Endodermal cell (in vitro differentiated cells): ENCODE measurements around the gene HAUS7. TPM values are rescaled to one million over a fixed set of nuclear protein-coding genes. Genes with fewer than 3 reads are reported as not detected.

ENCODE experiments used
- DNase-seq: peaks from one replicate; pipeline ENCODE4 v3.0.0-alpha.2; 2017
- H3K27ac ChIP-seq: 2 replicates; pipeline ENCODE4 v1.5.1; 2013; ENCODE audit warnings: mild to moderate bottlenecking, low read depth, low read length, moderate library complexity
- H3K27me3 ChIP-seq: 2 replicates; pipeline ENCODE4 v1.6.1; 2013; ENCODE audit warnings: mild to moderate bottlenecking, low read length, moderate library complexity; ENCODE audit not compliant: insufficient read depth, control insufficient read depth, poor library complexity, severe bottlenecking
- H3K36me3 ChIP-seq: 2 replicates; pipeline ENCODE4 v1.7.0; 2013; ENCODE audit warnings: mild to moderate bottlenecking, low read length, moderate library complexity; ENCODE audit not compliant: control insufficient read depth, insufficient read depth
- H3K4me1 ChIP-seq: one replicate; pipeline ENCODE4 v1.7.0; 2013; ENCODE audit warnings: low read length; ENCODE audit not compliant: control insufficient read depth, insufficient read depth
- H3K4me3 ChIP-seq: 2 replicates; pipeline ENCODE4 v1.5.1; 2013; ENCODE audit warnings: mild to moderate bottlenecking, low read length, moderate library complexity
- H3K9ac ChIP-seq: 2 replicates; pipeline ENCODE4 v1.6.1; 2013; ENCODE audit warnings: mild to moderate bottlenecking, low read length, moderate library complexity; ENCODE audit not compliant: poor library complexity, severe bottlenecking; ENCODE audit errors: extremely low read depth
- H3K9me3 ChIP-seq: 2 replicates; pipeline ENCODE4 v1.6.1; 2013; ENCODE audit warnings: mild to moderate bottlenecking, low read length, moderate library complexity; ENCODE audit not compliant: control insufficient read depth
- H3K27ac Mint-ChIP-seq: 2 replicates; pipeline ENCODE4 v1.8.0; 2020; ENCODE audit warnings: mixed read lengths
- H3K27me3 Mint-ChIP-seq: 2 replicates; pipeline ENCODE4 v1.8.0; 2021; ENCODE audit warnings: mild to moderate bottlenecking, mixed read lengths; ENCODE audit not compliant: insufficient read depth
- H3K36me3 Mint-ChIP-seq: 2 replicates; pipeline ENCODE4 v1.8.0; 2020; ENCODE audit warnings: low read depth, mixed read lengths
- H3K4me1 Mint-ChIP-seq: 2 replicates; pipeline ENCODE4 v1.8.0; 2020; ENCODE audit warnings: mixed read lengths
- H3K4me3 Mint-ChIP-seq: 2 replicates; pipeline ENCODE4 v1.8.0; 2020; ENCODE audit warnings: mild to moderate bottlenecking, moderate library complexity, mixed read lengths
- H3K9me3 Mint-ChIP-seq: 2 replicates; pipeline ENCODE4 v1.8.0; 2020; ENCODE audit warnings: mild to moderate bottlenecking, mixed read lengths
- CTCF ChIP-seq: fragments of 200-600 bp; sonication (generic); conservative IDR thresholded peaks from 2 replicates; pipeline ENCODE4 v1.5.0; 2021; ENCODE audit warnings: antibody characterized with exemption, mild to moderate bottlenecking
- WGBS, 2 experiments: methylation state at CpG; one replicate each; pipeline versions ENCODE4 v1.1.5 to v1.1.7; 2013; ENCODE audit warnings: missing lambda C conversion rate in 2 of 2, mixed read lengths in 1 of 2; ENCODE audit not compliant: insufficient coverage in 1 of 2, insufficient read length in 1 of 2; 5-methylcytosine and 5-hydroxymethylcytosine counted together
- total RNA-seq, 2 donors: library from RNA; stranded (reverse); fragmentation: NEBNext Ultra II Directional in 1 of 2; extraction: Animal tissue kit (Norgen Biotek cat#: 25700) in 1 of 2; gene quantifications; 2 replicates in 1 of 2; 3 replicates in 1 of 2; pipeline ENCODE4 v1.2.1, GENCODE V29; 2021

Gene HAUS7
- total RNA-seq, 2 donors from 2014 or later, result 28.7 to 30.9 TPM

GRCh38 chrX:153491918-153492317 lies 21.5 kb upstream of the HAUS7 start:
- no peak for TF ChIP-seq CTCF
- Mint-ChIP-seq H3K36me3 (no peaks in the 10 kb centered on the region), H3K4me1 (no peaks in the 10 kb centered on the region), H3K4me3 (no peak overlapping the region), H3K27me3 (no peaks in the 10 kb centered on the region), H3K9me3 (peaks cover 48% of the 10 kb centered on the region), H3K27ac (no peak overlapping the region)
- Histone ChIP-seq H3K4me3 (no peak overlapping the region), H3K27me3 (no peaks in the 10 kb centered on the region), H3K4me1 (no peaks in the 10 kb centered on the region), H3K27ac (no peak overlapping the region), H3K9me3 (no peaks in the 10 kb centered on the region), H3K36me3 (no peaks in the 10 kb centered on the region), H3K9ac (no peak overlapping the region)
- WGBS, 2 experiments, result 37 to 70% methylated on average over 2 to 11 of the region's 11 CpGs
- no peak for DNase-seq

GRCh38 chrX:153491351-153491914 lies 21.1 kb upstream of the HAUS7 start:
- H3K9me3 ChIP-seq, result no peaks in the 10 kb centered on the region
- TF ChIP-seq CTCF, result no peak
- no peak overlapping the region for H3K4me3 Mint-ChIP-seq
- H3K9ac ChIP-seq, result no peak overlapping the region
- H3K27me3 ChIP-seq, result no peaks in the 10 kb centered on the region
- no peak overlapping the region for H3K27ac ChIP-seq
- no peaks in the 10 kb centered on the region for H3K36me3 Mint-ChIP-seq
- H3K4me1 ChIP-seq, result no peaks in the 10 kb centered on the region
- no peaks in the 10 kb centered on the region for H3K36me3 ChIP-seq
- H3K27me3 Mint-ChIP-seq, result peaks cover 1% of the 10 kb centered on the region
- DNase-seq, result peak; percentile 56
- WGBS, 2 experiments, result 73 to 100% methylated on average over 1 to 10 of the region's 10 CpGs
- H3K4me1 Mint-ChIP-seq, result no peaks in the 10 kb centered on the region
- H3K27ac Mint-ChIP-seq, result no peak overlapping the region
- peaks cover 52% of the 10 kb centered on the region for H3K9me3 Mint-ChIP-seq
- H3K4me3 ChIP-seq, result no peak overlapping the region

GRCh38 chrX:153490217-153490930 lies 20.0 kb upstream of the HAUS7 start:
- H3K4me1 ChIP-seq, result no peaks in the 10 kb centered on the region
- no peaks in the 10 kb centered on the region for H3K9me3 ChIP-seq
- Mint-ChIP-seq H3K9me3 (peaks cover 58% of the 10 kb centered on the region), H3K4me1 (no peaks in the 10 kb centered on the region), H3K36me3 (no peaks in the 10 kb centered on the region), H3K4me3 (no peak overlapping the region), H3K27me3 (peaks cover 2% of the 10 kb centered on the region), H3K27ac (no peak overlapping the region)
- no peak for TF ChIP-seq CTCF
- no peaks in the 10 kb centered on the region for H3K36me3 ChIP-seq
- no peak overlapping the region for H3K27ac ChIP-seq
- DNase-seq, result no peak
- H3K4me3 ChIP-seq, result no peak overlapping the region
- 96% methylated on average over 20 of the region's 20 CpGs; no CpG with 5 or more reads in 1 of the 2 experiments for WGBS, 2 experiments
- no peak overlapping the region for H3K9ac ChIP-seq
- H3K27me3 ChIP-seq, result no peaks in the 10 kb centered on the region
